ENCODE results near the gene PDE8B.

The PDE8B gene

GRCh38 chr5:77231471-77232138 is 21.1 kb downstream of the PDE8B start:
- peak; percentile 69 for DNase-seq

GRCh38 chr5:77232574-77233358 is 22.3 kb downstream of the PDE8B start:
- DNase-seq = peak; percentile 89

GRCh38 chr5:77235846-77236721 is 25.6 kb downstream of the PDE8B start:
- peak; percentile 47 for DNase-seq

- peak; percentile 42 for DNase-seq
Measured at GRCh38 chr5:77239126-77239741, 28.8 kb downstream of the PDE8B start.

- no peak for DNase-seq
Measured at GRCh38 chr5:77241444-77241843, 31.0 kb downstream of the PDE8B start.

GRCh38 chr5:77249475-77249874 is 39.0 kb downstream of the PDE8B start:
- no peak for DNase-seq

- DNase-seq = no peak
Measured at GRCh38 chr5:77250021-77250420, 39.5 kb downstream of the PDE8B start.

GRCh38 chr5:77251921-77252320 is 41.4 kb downstream of the PDE8B start:
- DNase-seq = no peak

- DNase-seq = no peak
Measured at GRCh38 chr5:77255617-77256016, 45.1 kb downstream of the PDE8B start.

GRCh38 chr5:77256406-77256805 is 45.9 kb downstream of the PDE8B start:
- DNase-seq = no peak

- DNase-seq = no peak
Measured at GRCh38 chr5:77258652-77259051, 48.2 kb downstream of the PDE8B start.

GRCh38 chr5:77259476-77259875 is 49.0 kb downstream of the PDE8B start:
- peak; percentile 71 for DNase-seq

GRCh38 chr5:77262697-77263096 is 52.2 kb downstream of the PDE8B start:
- DNase-seq = peak; percentile 84

- DNase-seq = peak; percentile 74
Measured at GRCh38 chr5:77266291-77266690, 55.8 kb downstream of the PDE8B start.

GRCh38 chr5:77267496-77267895 is 57.0 kb downstream of the PDE8B start:
- no peak for DNase-seq

GRCh38 chr5:77272206-77272605 is 61.7 kb downstream of the PDE8B start:
- no peak for DNase-seq

GRCh38 chr5:77277759-77278158 is 67.3 kb downstream of the PDE8B start:
- no peak for DNase-seq

GRCh38 chr5:77280036-77280435 is 69.6 kb downstream of the PDE8B start:
- DNase-seq = no peak

GRCh38 chr5:77281969-77282336 is 71.5 kb downstream of the PDE8B start:
- no peak for DNase-seq

- DNase-seq = no peak
Measured at GRCh38 chr5:77282337-77283027, 72.0 kb downstream of the PDE8B start.

GRCh38 chr5:77285251-77285841 is 74.9 kb downstream of the PDE8B start:
- DNase-seq = no peak

Data from inflammatory macrophage treated with lipopolysaccharide for 4 hours (primary cell).